K562 (cell line): Measurements from ENCODE around the gene GALNT16. TPM values are rescaled to one million over a fixed set of nuclear protein-coding genes. Genes with fewer than 3 reads are reported as not detected.

Experiments
- BACH1 ChIP-seq: fragments of 200-800 bp; sonication (Bioruptor generic); IDR thresholded peaks from 2 replicates; pipeline ENCODE4 v1.6.1; 2016; ENCODE audit warnings: missing genetic modification characterization, missing compliant biosample characterization
- BMI1 ChIP-seq: fragments of 150-350 bp; IDR thresholded peaks from 2 replicates; pipeline ENCODE4 v1.6.1; 2014; ENCODE audit warnings: low read length
- CBFA2T2 ChIP-seq: fragments of 450-650 bp; conservative IDR thresholded peaks from 2 replicates; pipeline ENCODE4 v1.6.1; 2017; ENCODE audit warnings: mild to moderate bottlenecking
- E2F3 ChIP-seq: fragments of 250-450 bp; sonication (Bioruptor Pico); IDR thresholded peaks from 2 replicates; pipeline ENCODE4 v1.4.0; 2020; ENCODE audit warnings: mild to moderate bottlenecking
- EHMT2 ChIP-seq: fragments of 450-650 bp; IDR thresholded peaks from 2 replicates; pipeline ENCODE4 v1.6.1; 2018; ENCODE audit warnings: antibody characterized with exemption
- ELK3 ChIP-seq: fragments of 450-650 bp; formaldehyde crosslinking; IDR thresholded peaks from 2 replicates; pipeline ENCODE4 v1.4.0; 2020; ENCODE audit warnings: mild to moderate bottlenecking
- HDAC2 ChIP-seq: fragments of 450-650 bp; IDR thresholded peaks from 2 replicates; pipeline ENCODE4 v1.6.1; 2016; ENCODE audit warnings: mild to moderate bottlenecking
- JUN ChIP-seq, 2 experiments: sonication (generic) in 1 of 2; formaldehyde crosslinking in 1 of 2; IDR thresholded peaks; 2 replicates each; pipeline versions ENCODE4 v1.6.1 to v1.8.0; 2012 to 2022; ENCODE audit warnings: borderline replicate concordance in 2 of 2, mild to moderate bottlenecking in 2 of 2, improper control_type of control experiment in 1 of 2, low read depth in 1 of 2, low read length in 1 of 2, missing genetic modification reagents in 1 of 2
- MCM3 ChIP-seq: fragments of 450-650 bp; IDR thresholded peaks from 2 replicates; pipeline ENCODE4 v1.6.1; 2016
- POLR3G ChIP-seq: IDR thresholded peaks from 2 replicates; pipeline ENCODE4 v1.6.1; 2011; ENCODE audit not compliant: insufficient read length, insufficient replicate concordance; ENCODE audit errors: extremely low read depth
- RBFOX2 ChIP-seq: fragments of 200-400 bp; formaldehyde crosslinking; IDR thresholded peaks from 2 replicates; pipeline ENCODE4 v1.6.1; 2017; ENCODE audit warnings: low read depth, mild to moderate bottlenecking, low read length, moderate library complexity
- RBM22 ChIP-seq: fragments of 200-400 bp; formaldehyde crosslinking; IDR thresholded peaks from 2 replicates; pipeline ENCODE4 v1.6.1; 2018; ENCODE audit warnings: low read length, low read depth; ENCODE audit not compliant: poor library complexity, severe bottlenecking
- ZNF133 ChIP-seq: fragments of 250-450 bp; sonication (Bioruptor Pico); IDR thresholded peaks from 2 replicates; pipeline ENCODE4 v1.4.0; 2020; ENCODE audit warnings: mild to moderate bottlenecking
- ZNF41 ChIP-seq: fragments of 250-450 bp; sonication (Bioruptor Pico); conservative IDR thresholded peaks from 2 replicates; pipeline ENCODE4 v1.4.0; 2020; ENCODE audit warnings: mild to moderate bottlenecking
- ZNF766 ChIP-seq: fragments of 200-800 bp; sonication (Bioruptor generic); conservative IDR thresholded peaks from 2 replicates; pipeline ENCODE4 v1.6.1; 2016; ENCODE audit warnings: missing genetic modification characterization, missing compliant biosample characterization
- polyA plus RNA-seq, 8 experiments: library from polyadenylated mRNA; depleted of rRNA in 4 of 8; stranded (reverse) in 5 of 8; unstranded in 3 of 8; fragments of >200 nt; fragmentation: Nextera tagmentation in 2 of 8; fragmentation: Illumina TruSeq in 1 of 8; extraction: Ambion mirVana in 2 of 8; extraction: Trizol in 1 of 8; gene quantifications; 2 replicates each; pipeline versions ENCODE4 v1.2.1 to v1.2.3, GENCODE V29; 2011 to 2014; ENCODE audit warnings: inconsistent platforms in 1 of 8, missing spikeins in 1 of 8
- total RNA-seq, 7 experiments: library from RNA; depleted of rRNA in 6 of 7; stranded (reverse); fragments of >200 nt in 6 of 7; fragmentation: Illumina TruSeq in 2 of 7; extraction: Trizol in 2 of 7; gene quantifications; 2 replicates each; pipeline versions ENCODE4 v1.2.1 to v1.2.3, GENCODE V29; 2011 to 2021; ENCODE audit warnings: low replicate concordance in 1 of 7
- TF ChIP-seq, protein P1 (sequence below): fragments of 250-450 bp; sonication (Bioruptor Pico); IDR thresholded peaks from 2 replicates; pipeline ENCODE4 v1.9.0; 2021; ENCODE audit warnings: mild to moderate bottlenecking, inconsistent platforms
- TF ChIP-seq, protein P2 (sequence below): sonication (generic); formaldehyde crosslinking; IDR thresholded peaks from 2 replicates; pipeline ENCODE4 v1.8.0; 2022; ENCODE audit warnings: mild to moderate bottlenecking, missing genetic modification reagents, borderline replicate concordance
- TF ChIP-seq, protein P3 (sequence below): sonication (generic); formaldehyde crosslinking; IDR thresholded peaks from 2 replicates; pipeline ENCODE4 v1.8.0; 2022; ENCODE audit warnings: mild to moderate bottlenecking, missing genetic modification reagents

GALNT16 gene
- total and polyA plus RNA-seq, 9 of the 15 experiments (the other 6 are each of a cell fraction or from before 2014, with no cell fraction given), result not detected

DNA sequence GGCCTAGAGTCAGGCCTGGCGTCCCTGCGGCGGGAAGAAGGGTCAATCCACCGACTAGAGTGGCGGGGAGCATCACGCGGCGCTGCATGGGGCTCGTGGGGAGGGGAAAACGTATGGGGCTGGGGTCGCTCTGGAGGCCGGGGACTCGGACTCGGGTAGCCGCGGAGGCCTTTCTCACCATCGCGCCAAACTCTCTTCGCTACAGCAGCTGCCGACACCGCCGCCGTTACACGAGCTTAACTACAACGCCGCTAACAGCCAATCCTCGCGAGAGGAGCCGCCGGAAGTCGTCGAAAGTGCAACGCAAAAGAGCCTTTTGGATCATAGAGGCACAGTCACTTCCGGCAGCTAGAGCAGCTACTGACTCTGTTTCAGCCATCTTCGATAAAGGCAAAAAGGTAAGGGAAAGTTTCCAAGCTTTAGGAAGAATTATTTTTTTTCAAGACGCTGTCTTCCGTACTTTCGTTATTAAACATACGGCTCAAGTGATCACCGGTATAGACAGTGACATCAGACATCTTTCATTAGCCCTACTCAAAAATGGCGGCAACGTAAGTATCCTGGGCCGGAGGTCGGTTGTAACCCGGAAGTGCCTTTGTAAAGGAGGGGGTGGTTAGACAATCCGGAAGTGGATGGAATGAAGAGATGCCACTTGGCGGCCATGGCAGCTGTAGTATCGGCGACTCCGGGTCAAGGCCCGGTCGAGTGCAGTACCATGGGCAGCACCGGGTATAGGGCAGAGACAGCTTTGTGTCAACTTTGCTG, 138.3 kb downstream of the GALNT16 start, which contains the start of the genes ERH and SLC39A9 (continued):
- TF ChIP-seq JUN (IDR thresholded peaks at IDR 0.05; ENCODE audit: borderline replicate concordance, low read depth, low read length), result no peak
- no peak for TF ChIP-seq JUN (CRISPR knock-in tag; IDR thresholded peaks at IDR 0.05; ENCODE audit: borderline replicate concordance)
- no peak for TF ChIP-seq ZNF41
- no peak for TF ChIP-seq BMI1
- TF ChIP-seq RBM22, result no peak
- peak; percentile 96 for TF ChIP-seq RBFOX2
- TF ChIP-seq E2F3 (CRISPR knock-in tag), result no peak
- TF ChIP-seq, protein P1, sequence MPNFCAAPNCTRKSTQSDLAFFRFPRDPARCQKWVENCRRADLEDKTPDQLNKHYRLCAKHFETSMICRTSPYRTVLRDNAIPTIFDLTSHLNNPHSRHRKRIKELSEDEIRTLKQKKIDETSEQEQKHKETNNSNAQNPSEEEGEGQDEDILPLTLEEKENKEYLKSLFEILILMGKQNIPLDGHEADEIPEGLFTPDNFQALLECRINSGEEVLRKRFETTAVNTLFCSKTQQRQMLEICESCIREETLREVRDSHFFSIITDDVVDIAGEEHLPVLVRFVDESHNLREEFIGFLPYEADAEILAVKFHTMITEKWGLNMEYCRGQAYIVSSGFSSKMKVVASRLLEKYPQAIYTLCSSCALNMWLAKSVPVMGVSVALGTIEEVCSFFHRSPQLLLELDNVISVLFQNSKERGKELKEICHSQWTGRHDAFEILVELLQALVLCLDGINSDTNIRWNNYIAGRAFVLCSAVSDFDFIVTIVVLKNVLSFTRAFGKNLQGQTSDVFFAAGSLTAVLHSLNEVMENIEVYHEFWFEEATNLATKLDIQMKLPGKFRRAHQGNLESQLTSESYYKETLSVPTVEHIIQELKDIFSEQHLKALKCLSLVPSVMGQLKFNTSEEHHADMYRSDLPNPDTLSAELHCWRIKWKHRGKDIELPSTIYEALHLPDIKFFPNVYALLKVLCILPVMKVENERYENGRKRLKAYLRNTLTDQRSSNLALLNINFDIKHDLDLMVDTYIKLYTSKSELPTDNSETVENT (CRISPR knock-in tag), result 0 out of 2 replicates have a peak, but pooled peaks have one; percentile 22
- peak; percentile 69; the same call in 1 of the 2 replicates for TF ChIP-seq BACH1 (tag)
- no peak for TF ChIP-seq MCM3
- TF ChIP-seq, protein P2, sequence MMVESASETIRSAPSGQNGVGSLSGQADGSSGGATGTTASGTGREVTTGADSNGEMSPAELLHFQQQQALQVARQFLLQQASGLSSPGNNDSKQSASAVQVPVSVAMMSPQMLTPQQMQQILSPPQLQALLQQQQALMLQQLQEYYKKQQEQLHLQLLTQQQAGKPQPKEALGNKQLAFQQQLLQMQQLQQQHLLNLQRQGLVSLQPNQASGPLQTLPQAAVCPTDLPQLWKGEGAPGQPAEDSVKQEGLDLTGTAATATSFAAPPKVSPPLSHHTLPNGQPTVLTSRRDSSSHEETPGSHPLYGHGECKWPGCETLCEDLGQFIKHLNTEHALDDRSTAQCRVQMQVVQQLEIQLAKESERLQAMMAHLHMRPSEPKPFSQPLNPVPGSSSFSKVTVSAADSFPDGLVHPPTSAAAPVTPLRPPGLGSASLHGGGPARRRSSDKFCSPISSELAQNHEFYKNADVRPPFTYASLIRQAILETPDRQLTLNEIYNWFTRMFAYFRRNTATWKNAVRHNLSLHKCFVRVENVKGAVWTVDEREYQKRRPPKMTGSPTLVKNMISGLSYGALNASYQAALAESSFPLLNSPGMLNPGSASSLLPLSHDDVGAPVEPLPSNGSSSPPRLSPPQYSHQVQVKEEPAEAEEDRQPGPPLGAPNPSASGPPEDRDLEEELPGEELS, result no peak
- TF ChIP-seq CBFA2T2, result no peak
- TF ChIP-seq ZNF766 (CRISPR knock-in tag), result peak; percentile 83
- peak; percentile 39; the same call in 1 of the 2 replicates for TF ChIP-seq HDAC2
- no peak for TF ChIP-seq ELK3
- no peak for TF ChIP-seq ZNF133 (CRISPR knock-in tag)
- peak; percentile 84 for TF ChIP-seq EHMT2
- TF ChIP-seq, protein P3, sequence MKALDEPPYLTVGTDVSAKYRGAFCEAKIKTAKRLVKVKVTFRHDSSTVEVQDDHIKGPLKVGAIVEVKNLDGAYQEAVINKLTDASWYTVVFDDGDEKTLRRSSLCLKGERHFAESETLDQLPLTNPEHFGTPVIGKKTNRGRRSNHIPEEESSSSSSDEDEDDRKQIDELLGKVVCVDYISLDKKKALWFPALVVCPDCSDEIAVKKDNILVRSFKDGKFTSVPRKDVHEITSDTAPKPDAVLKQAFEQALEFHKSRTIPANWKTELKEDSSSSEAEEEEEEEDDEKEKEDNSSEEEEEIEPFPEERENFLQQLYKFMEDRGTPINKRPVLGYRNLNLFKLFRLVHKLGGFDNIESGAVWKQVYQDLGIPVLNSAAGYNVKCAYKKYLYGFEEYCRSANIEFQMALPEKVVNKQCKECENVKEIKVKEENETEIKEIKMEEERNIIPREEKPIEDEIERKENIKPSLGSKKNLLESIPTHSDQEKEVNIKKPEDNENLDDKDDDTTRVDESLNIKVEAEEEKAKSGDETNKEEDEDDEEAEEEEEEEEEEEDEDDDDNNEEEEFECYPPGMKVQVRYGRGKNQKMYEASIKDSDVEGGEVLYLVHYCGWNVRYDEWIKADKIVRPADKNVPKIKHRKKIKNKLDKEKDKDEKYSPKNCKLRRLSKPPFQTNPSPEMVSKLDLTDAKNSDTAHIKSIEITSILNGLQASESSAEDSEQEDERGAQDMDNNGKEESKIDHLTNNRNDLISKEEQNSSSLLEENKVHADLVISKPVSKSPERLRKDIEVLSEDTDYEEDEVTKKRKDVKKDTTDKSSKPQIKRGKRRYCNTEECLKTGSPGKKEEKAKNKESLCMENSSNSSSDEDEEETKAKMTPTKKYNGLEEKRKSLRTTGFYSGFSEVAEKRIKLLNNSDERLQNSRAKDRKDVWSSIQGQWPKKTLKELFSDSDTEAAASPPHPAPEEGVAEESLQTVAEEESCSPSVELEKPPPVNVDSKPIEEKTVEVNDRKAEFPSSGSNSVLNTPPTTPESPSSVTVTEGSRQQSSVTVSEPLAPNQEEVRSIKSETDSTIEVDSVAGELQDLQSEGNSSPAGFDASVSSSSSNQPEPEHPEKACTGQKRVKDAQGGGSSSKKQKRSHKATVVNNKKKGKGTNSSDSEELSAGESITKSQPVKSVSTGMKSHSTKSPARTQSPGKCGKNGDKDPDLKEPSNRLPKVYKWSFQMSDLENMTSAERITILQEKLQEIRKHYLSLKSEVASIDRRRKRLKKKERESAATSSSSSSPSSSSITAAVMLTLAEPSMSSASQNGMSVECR (CRISPR knock-in tag), result no peak; the same call in 1 of the 2 replicates
- no peak for TF ChIP-seq POLR3G
